CD4-positive, alpha-beta T cell treated with Interleukin-2 at 100 ng/mL for 4 hours (primary cell): ENCODE measurements around the gene ZDHHC12.
A peak's percentile ranks its signal among the peaks of the same experiment; 100 is the strongest.

ENCODE experiments used
- DNase-seq: peaks from one replicate; pipeline ENCODE4 v3.0.0-alpha.2; 2020; ENCODE audit warnings: low spot score

ZDHHC12 gene

DNA sequence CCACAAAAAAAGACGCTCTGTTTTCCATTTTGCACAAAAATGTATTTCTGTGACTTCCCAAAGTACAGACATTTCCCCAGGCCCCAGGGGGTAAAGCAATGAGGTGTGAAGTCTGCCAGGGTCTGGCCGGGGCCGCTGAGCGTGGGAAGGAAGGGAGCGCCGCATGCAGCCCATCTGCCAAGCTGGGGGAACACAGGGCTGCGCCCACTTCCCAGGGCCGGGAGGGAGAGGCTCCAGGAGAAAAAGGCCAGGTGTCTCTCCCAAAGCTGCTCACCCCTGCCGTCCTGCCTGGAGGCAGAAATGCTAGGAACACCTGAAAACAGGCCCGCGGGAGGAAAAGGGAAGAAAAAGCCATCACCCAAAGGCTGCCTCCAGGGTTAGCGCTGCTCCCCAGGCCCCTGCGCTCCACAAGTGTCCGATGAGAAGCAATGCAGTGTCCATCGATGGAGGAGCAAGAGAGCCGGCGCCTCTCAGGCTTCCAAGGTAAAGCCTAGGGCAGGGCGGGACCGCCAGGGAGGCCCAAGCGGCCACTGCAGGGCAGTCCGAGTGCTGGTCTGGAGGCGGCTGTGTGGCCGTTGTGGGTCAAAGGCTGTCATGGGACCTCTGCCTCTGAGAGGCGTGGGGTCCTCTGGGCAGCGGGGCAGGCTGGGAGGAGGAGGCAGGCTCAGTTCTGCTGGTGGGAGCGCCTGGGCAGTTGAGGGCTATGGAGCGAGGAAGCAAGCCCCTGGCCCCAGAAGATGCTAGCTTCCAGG, 6.0 kb upstream of the ZDHHC12 start:
- no peak for DNase-seq

DNA sequence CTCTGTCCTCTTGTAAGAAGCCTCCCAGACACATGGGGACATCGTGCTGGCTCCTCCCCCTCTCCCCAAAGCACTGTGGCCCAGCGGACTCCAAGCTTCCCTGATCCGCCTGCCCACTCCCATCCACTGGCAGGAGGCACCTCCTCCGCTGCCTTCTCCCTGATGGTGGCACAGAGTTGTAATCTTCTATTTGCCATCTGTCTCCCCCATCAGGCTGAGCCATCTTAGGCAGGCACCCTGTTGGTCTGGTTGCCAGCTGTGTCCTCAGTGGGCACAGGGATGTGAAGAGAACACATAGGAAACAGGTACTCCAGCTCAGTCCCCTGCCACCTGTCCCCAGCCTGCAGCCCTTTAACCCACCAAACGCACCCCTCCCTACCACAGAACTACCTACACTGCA, 5.4 kb upstream of the ZDHHC12 start:
- no peak for DNase-seq

DNA sequence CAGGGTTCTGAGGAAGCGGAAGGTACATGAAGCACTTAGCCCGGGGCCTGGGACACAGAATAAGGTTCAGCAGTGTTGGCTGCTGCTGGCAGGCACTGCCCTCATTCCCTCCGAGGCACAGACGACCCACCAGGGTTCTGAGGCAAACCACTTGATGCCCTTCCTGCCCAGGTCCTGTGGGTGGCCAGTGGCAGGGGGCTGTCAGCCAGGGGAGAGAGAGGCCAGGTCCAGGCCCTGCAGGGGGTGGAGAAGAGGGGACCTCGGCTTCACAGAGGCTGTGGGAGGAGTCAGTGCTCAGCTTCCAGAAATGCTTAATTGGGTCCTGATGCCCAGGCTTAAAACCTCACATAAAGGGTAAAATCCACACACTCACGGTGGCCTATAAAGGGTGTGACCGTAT, 4.4 kb upstream of the ZDHHC12 start:
- no peak for DNase-seq

GRCh38 chr9:128727640-128728248, 3.8 kb upstream of the ZDHHC12 start:
- DNase-seq: no peak

DNA sequence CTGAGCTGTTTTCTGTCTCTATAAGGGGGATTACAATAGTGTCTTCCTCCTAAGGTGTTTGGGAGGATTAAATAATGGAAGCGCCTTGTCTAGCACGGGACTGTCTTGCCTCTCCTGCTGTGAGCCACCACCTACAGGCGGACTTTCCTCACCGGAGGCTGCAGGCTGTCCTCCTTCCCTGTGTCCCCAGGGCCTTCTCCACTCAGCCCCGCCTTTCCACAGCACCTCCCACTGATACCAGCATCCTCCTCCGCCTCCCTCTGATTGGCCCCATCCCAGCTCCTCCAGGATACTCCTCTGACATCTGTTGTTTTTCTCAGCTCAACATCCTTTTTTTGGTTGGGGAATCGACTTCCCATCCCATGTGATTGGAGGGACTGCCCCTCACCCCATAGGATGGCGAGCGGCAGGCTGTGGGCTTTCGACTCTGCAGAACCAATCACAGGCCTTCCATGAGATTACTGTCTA, 851 bp upstream of the ZDHHC12 start:
- peak; percentile 34 for DNase-seq

DNA sequence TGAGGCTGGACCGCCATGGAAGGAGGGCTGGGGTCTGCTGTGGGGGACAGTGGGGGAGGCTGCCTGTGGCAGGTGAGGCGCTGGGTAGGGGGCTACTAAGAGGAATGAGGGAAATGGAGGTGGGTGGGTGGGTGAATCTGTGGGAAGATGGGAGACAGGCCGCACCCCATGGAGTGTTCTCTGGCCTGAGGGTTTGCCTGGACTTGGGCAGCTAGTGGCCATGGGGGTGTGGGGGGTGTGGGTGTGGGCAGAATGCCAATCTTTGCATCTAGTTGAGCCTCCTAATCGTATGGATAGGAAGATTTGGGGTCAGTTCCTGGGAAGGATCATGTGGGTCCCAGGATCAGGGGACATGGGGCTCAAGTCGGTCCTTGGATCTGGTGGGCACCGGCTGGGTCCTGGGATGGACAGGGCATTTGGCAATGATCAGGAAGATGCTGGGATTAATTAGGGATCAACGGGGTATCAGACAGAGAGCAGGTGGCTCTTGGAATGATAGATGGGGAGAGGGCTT, 518 bp downstream of the ZDHHC12 start:
- DNase-seq: no peak

DNA sequence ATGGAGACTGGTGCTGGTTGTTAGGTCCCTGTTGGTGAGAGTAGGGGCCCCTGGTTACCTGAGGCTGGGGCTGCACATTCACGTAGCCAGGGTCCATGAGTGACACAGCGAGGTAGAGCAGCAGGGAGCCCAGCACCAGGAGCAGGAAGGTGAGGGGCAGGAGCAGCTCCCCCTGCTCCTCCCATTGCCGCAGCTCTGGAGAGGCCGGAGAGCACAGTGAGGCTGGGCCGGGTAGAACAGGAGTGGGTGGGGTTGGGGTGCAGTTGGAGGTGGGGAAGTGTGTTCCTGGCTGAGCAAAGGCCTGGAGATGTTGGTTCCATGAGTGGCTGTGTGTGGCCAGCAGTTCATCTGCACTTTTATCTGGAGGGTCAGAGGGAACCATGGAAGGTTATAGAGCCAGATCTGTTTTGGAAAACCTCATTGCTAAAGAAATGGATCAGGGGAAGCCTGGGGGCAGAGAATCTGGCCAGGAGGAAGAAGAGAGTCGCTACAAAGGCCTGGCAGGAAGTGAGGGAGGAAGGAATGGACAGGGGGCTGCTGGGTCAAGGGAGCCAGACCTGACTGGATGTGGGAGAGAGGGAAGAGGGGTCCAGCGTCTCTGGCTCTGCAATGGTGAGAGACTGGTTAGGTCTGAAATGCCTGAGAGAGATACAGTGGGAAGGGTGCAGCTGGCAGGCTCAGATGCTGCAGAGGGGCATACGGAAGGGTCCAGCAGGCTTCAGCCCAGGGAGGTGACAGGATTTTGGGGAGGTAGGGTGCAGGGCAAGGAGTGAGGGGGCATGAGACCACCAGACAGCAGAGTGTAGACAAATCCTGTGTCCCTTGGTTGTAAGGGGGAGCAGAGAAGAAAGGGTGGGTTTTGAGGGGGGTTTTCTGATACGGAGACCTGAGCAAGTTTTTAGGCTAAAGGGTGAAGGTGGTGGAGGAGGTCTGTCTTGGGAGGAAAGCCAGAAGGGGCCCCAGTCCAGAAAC, 1.3 kb downstream of the ZDHHC12 start:
- no peak for DNase-seq

DNA sequence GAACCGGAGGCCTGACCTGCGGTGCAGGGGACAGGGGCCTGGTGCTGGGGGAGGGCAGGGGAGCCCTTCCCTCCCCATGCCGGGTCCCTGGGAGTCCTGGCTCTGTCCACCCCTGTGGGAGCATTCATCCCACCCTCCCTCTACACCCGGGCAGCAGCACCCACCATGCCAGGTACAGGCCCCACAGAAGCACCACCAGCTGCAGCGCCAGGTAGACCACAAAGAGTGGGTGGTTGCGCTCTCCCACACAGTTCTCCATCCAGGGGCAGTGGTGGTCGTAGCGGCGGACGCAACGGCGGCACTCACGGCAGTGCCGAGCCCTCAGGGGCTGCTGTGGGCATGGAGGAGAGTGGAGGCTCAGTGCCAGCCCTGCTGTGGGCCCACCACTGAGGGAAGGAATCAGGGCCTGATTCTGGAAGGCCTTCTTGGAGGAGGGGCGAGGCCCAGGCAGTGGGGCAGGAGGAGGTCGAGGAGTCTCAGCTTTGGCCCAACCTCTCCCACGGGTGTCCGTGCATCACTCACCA, 2.4 kb downstream of the ZDHHC12 start:
- no peak for DNase-seq

- no peak for DNase-seq
These were observed 3.0 kb downstream of the ZDHHC12 start for GRCh38 chr9:128720841-128721486.

- DNase-seq: no peak
These were observed 3.9 kb downstream of the ZDHHC12 start for GRCh38 chr9:128719919-128720605.

GRCh38 chr9:128718475-128718874, 5.5 kb downstream of the ZDHHC12 start:
- no peak for DNase-seq

- DNase-seq: no peak
These were observed 5.9 kb downstream of the ZDHHC12 start for GRCh38 chr9:128718047-128718446.

DNA sequence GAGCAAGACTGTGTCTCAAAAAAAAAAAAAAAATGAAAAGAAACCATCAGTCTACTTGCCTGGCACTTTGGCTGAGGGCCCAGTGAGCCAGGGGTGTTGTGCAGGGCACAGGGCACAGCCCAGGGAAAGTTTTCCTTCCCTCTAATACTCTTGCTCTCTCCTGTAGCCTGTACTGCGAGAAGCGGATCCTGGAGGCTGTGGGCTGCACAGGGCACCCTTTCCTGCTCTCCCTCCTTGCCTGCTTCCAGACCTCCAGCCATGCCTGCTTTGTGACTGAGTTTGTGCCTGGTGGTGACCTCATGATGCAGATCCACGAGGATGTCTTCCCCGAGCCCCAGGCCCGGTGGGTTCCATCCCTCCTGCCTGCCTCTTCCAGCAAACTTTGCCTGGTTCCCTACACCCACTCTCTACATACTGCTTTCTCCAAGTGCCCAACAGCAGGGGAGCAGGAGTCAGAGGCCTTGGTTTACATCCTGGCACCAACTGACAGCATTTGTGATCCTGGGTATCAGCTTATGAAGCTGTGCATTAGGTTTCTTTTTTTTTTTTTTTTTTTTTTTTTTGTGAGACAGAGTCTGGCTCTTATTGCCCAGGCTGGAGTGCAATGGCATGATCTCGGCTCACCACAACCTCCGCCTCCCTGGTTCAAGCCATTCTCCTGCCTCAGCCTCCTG, 7.2 kb downstream of the ZDHHC12 start:
- no peak for DNase-seq

DNA sequence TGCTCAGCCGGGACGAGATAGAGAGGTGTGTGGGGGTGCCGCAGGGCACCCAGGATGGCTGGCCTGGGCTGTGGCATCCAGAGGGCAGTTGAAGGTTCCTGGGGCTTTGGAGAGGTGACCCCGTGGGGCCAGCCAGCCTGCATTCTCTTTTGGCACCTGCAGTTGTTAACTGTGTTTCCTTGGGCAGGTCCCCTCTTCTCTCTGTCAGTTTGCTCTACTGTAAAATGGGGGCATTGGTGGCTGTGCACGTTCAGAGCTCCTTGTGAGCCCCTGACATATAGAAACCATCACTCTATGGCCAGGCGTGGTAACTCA, 8.5 kb downstream of the ZDHHC12 start:
- DNase-seq: no peak

- DNase-seq: no peak
These were observed 9.1 kb downstream of the ZDHHC12 start for GRCh38 chr9:128714586-128715435.

GRCh38 chr9:128713941-128714573, 9.9 kb downstream of the ZDHHC12 start:
- DNase-seq: no peak

- DNase-seq: no peak
These were observed 10.5 kb downstream of the ZDHHC12 start for GRCh38 chr9:128713411-128713780.

- no peak for DNase-seq
These were observed 11.2 kb downstream of the ZDHHC12 start for GRCh38 chr9:128712451-128713410.
